ENCODE measurements around the gene PSTPIP1. TPM values are rescaled to one million over a fixed set of nuclear protein-coding genes. Genes with fewer than 3 reads are reported as not detected.

The PSTPIP1 gene
- total RNA-seq, 1 donor from 2014 or later: 5.3 TPM

- no peak for DNase-seq
Observed at GRCh38 chr15:77070180-77070494, 75.2 kb downstream of the PSTPIP1 start.

GRCh38 chr15:77070495-77071304, 75.8 kb downstream of the PSTPIP1 start, which contains the start of gene TSPAN3:
TSS of gene TSPAN3 (minus strand) at chr15:77071109. CDS start at chr15:77070954, 155 bp downstream.
- peak; percentile 97 for DNase-seq

- DNase-seq: peak; percentile 17
Observed at GRCh38 chr15:77071305-77072223, 76.6 kb downstream of the PSTPIP1 start.

GRCh38 chr15:77074350-77074749, 79.4 kb downstream of the PSTPIP1 start:
- no peak for DNase-seq

GRCh38 chr15:77075528-77075927, 80.6 kb downstream of the PSTPIP1 start:
- no peak for DNase-seq

- no peak for DNase-seq
Observed at GRCh38 chr15:77076323-77076915, 81.5 kb downstream of the PSTPIP1 start.

- no peak for DNase-seq
Observed at GRCh38 chr15:77081971-77082370, 87.0 kb downstream of the PSTPIP1 start.

- peak; percentile 70 for DNase-seq
Observed at GRCh38 chr15:77083381-77084160, 88.6 kb downstream of the PSTPIP1 start.

- DNase-seq: no peak
Observed at GRCh38 chr15:77084436-77084835, 89.5 kb downstream of the PSTPIP1 start.

GRCh38 chr15:77085297-77085696, 90.4 kb downstream of the PSTPIP1 start:
- DNase-seq: no peak

Small RNAs within 50 kb of the gene (small RNA-seq; reads per million reads assigned to genes)
- gene RN7SL278P (ENCODE audit: low replicate concordance): not detected

Other genes with a start within 250 kb of the PSTPIP1 start
- 40.3 TPM for gene SCAPER, start 89.8 kb upstream of the PSTPIP1 start, total RNA-seq
- gene RCN2, start 63.4 kb upstream of the PSTPIP1 start, total RNA-seq: 86.8 TPM
- gene TSPAN3, start 76.0 kb downstream of the PSTPIP1 start, total RNA-seq: 373 TPM

Data from tongue (tissue), 3 donors.